Activated CD4-positive, alpha-beta T cell treated with anti-CD3 and anti-CD28 coated beads, Interleukin-2, amount 50 U/mL, for 4 hours (primary cell): Measurements from ENCODE around the gene PCLAF.

Experiments used
- DNase-seq, 2 experiments: peaks; one replicate each; pipeline ENCODE4 v3.0.0-alpha.2; 2020

The PCLAF gene

GRCh38 chr15:64314456-64314855, 66.8 kb downstream of the PCLAF start:
- no peak for DNase-seq
